ENCODE measurements around the gene VPS36. TPM values are rescaled to one million over a fixed set of nuclear protein-coding genes. Genes with fewer than 3 reads are reported as not detected.

The VPS36 gene
- polyA plus RNA-seq, 1 donor (not counting 4 experiments of a cell fraction or from before 2014, with no cell fraction given) = 36.5 TPM

DNA sequence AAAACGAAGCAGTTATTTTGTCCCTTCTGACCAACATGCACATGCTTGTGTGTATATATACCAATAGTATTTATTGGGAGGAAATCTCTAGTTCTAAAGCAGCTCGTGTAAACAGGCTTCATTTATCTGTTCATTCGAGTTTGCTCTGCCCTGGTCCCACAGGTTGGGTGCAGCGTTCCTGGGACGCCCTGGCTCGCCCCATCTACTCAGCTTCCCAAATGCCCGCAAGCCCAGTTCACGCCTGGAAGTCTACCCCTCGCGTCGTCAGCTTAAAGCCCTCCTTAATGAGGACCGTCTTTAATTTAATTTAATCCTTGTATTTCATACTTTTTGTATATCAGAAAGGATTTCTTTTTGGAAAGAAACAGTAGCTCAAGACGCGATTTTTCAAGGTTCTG is 45.1 kb downstream of the VPS36 start:
- peaks cover 5% of the 10 kb centered on the region for H3K79me2 ChIP-seq (ENCODE audit: control insufficient read depth, insufficient read depth, low read length)
- H4K20me1 ChIP-seq (ENCODE audit: control insufficient read depth, extremely low read depth, insufficient read depth, low read length) = no peaks in the 10 kb centered on the region
- dilution Hi-C loops (cut with MboI; ENCODE audit: extremely low pct_ligation_motif_present, low sequenced_read_pairs) = no loop called here
- TF ChIP-seq EZH2 (IDR thresholded peaks at IDR 0.05; ENCODE audit: low read length) = no peak
- TF ChIP-seq, protein P1, sequence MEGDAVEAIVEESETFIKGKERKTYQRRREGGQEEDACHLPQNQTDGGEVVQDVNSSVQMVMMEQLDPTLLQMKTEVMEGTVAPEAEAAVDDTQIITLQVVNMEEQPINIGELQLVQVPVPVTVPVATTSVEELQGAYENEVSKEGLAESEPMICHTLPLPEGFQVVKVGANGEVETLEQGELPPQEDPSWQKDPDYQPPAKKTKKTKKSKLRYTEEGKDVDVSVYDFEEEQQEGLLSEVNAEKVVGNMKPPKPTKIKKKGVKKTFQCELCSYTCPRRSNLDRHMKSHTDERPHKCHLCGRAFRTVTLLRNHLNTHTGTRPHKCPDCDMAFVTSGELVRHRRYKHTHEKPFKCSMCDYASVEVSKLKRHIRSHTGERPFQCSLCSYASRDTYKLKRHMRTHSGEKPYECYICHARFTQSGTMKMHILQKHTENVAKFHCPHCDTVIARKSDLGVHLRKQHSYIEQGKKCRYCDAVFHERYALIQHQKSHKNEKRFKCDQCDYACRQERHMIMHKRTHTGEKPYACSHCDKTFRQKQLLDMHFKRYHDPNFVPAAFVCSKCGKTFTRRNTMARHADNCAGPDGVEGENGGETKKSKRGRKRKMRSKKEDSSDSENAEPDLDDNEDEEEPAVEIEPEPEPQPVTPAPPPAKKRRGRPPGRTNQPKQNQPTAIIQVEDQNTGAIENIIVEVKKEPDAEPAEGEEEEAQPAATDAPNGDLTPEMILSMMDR (optimal IDR thresholded peaks at IDR 0.05 in 1 of 3, IDR thresholded peaks at IDR 0.05 in 1 of 3, conservative IDR thresholded peaks at IDR 0.05 in 1 of 3; ENCODE audit: extremely low read depth in 1 of 3, insufficient read depth in 2 of 3, low read length in 3 of 3) = no peak
- H3K27ac ChIP-seq (ENCODE audit: control insufficient read depth, insufficient read depth, low read length) = peak overlapping the region; percentile 69
- no peaks in the 10 kb centered on the region for H3K9me1 ChIP-seq (ENCODE audit: control insufficient read depth, extremely low read depth, insufficient read depth, low read length)
- H3K9ac ChIP-seq (ENCODE audit: control insufficient read depth, extremely low read depth, insufficient read depth, low read length) = peak overlapping the region; percentile 88
- peak overlapping the region; percentile 75 for H3K4me2 ChIP-seq (ENCODE audit: control insufficient read depth, extremely low read depth, insufficient read depth, low read depth, low read length)
- H3K36me3 ChIP-seq (ENCODE audit: control insufficient read depth in 2 of 2, extremely low read depth in 1 of 2, insufficient read depth in 2 of 2, low read length in 2 of 2) = no peaks in the 10 kb centered on the region
- peak overlapping the region; percentile 85 for H2AFZ ChIP-seq (ENCODE audit: control insufficient read depth, low read length)
- no peaks in the 10 kb centered on the region for H3K27me3 ChIP-seq (ENCODE audit: control insufficient read depth, extremely low read depth, insufficient read depth, low read length)
- no peaks in the 10 kb centered on the region for H3K9me3 ChIP-seq (ENCODE audit: control insufficient read depth, low read depth, low read length)
- peak overlapping the region; percentile 78 to 89 (median 88) for H3K4me3 ChIP-seq (ENCODE audit: control insufficient read depth in 2 of 3, extremely low read depth in 1 of 3, insufficient read depth in 2 of 3, low read depth in 1 of 3, low read length in 3 of 3)
- FAIRE-seq (peak; percentile 23), DNase-seq (ENCODE audit: low read depth, low spot score) (no peak)
- peaks cover 7% of the 10 kb centered on the region for H3K4me1 ChIP-seq (ENCODE audit: control insufficient read depth, extremely low read depth, insufficient read depth, low read length)

DNA sequence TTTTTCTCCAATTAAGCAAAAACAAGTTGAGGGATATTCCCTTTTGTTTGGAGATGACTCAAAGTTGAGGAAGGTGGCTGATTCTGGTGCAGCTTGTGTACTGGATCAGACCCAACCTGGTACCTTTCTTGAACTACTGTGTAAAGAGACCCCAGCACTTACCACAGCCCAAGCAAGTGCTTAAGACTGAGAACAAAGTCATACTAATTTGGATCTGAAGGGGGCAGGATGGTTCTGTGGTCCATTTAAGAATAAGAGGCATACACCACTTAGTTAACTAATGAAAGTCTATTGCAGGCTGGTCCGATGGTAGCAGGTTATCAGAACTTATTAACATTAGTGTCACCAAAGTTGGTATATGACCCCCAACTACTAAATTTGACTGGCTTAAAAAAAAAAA is 50.7 kb downstream of the VPS36 start:
- no peak overlapping the region for H3K4me3 ChIP-seq (ENCODE audit: control insufficient read depth in 2 of 3, extremely low read depth in 1 of 3, insufficient read depth in 2 of 3, low read depth in 1 of 3, low read length in 3 of 3)
- H3K27ac ChIP-seq (ENCODE audit: control insufficient read depth, insufficient read depth, low read length) = no peak overlapping the region
- H3K9ac ChIP-seq (ENCODE audit: control insufficient read depth, extremely low read depth, insufficient read depth, low read length) = no peak overlapping the region
- dilution Hi-C loops (cut with MboI; ENCODE audit: extremely low pct_ligation_motif_present, low sequenced_read_pairs) = no loop called here
- H3K27me3 ChIP-seq (ENCODE audit: control insufficient read depth, extremely low read depth, insufficient read depth, low read length) = no peaks in the 10 kb centered on the region
- peaks cover 3% of the 10 kb centered on the region for H3K4me1 ChIP-seq (ENCODE audit: control insufficient read depth, extremely low read depth, insufficient read depth, low read length)
- H3K79me2 ChIP-seq (ENCODE audit: control insufficient read depth, insufficient read depth, low read length) = peaks cover 5% of the 10 kb centered on the region
- H3K9me3 ChIP-seq (ENCODE audit: control insufficient read depth, low read depth, low read length) = no peaks in the 10 kb centered on the region
- TF ChIP-seq EZH2 (IDR thresholded peaks at IDR 0.05; ENCODE audit: low read length) = no peak
- TF ChIP-seq, protein P1 (optimal IDR thresholded peaks at IDR 0.05 in 1 of 3, IDR thresholded peaks at IDR 0.05 in 1 of 3, conservative IDR thresholded peaks at IDR 0.05 in 1 of 3; ENCODE audit: extremely low read depth in 1 of 3, insufficient read depth in 2 of 3, low read length in 3 of 3) = peak in 2 of 3 experiments; percentile 7 to 32
- no peak overlapping the region for H2AFZ ChIP-seq (ENCODE audit: control insufficient read depth, low read length)
- FAIRE-seq (no peak), DNase-seq (ENCODE audit: low read depth, low spot score) (no peak)
- no peak overlapping the region for H3K4me2 ChIP-seq (ENCODE audit: control insufficient read depth, extremely low read depth, insufficient read depth, low read depth, low read length)
- H3K36me3 ChIP-seq (ENCODE audit: control insufficient read depth in 2 of 2, extremely low read depth in 1 of 2, insufficient read depth in 2 of 2, low read length in 2 of 2) = peaks cover 3 to 20% of the 10 kb centered on the region in 2 experiments
- no peaks in the 10 kb centered on the region for H3K9me1 ChIP-seq (ENCODE audit: control insufficient read depth, extremely low read depth, insufficient read depth, low read length)
- H4K20me1 ChIP-seq (ENCODE audit: control insufficient read depth, extremely low read depth, insufficient read depth, low read length) = no peaks in the 10 kb centered on the region
